ENCODE results near the gene SFTPD. TPM values are rescaled to one million over a fixed set of nuclear protein-coding genes. Genes with fewer than 3 reads are reported as not detected.

SFTPD gene
- total and polyA plus RNA-seq, 10 of the 15 experiments (the other 5 are each of a cell fraction or from before 2014, with no cell fraction given): 0.31 TPM; not detected in 9

- FAIRE-seq (peak; percentile 13), DNase-seq (ENCODE audit: low read depth, low spot score) (no peak), ATAC-seq (no peak)
- RAD21 ChIA-PET (ENCODE audit: unreplicated experiment): interaction anchor here (0.6 kb wide), 1 partner anchor 1695 kb away, joined by 3 read pairs; no protein-coding TSS in a partner anchor
- in situ Hi-C loops (cut with MboI) (no loop called here), intact Hi-C loops (cut with micrococcal nuclease; ENCODE audit: unreplicated experiment) (no loop called here)
- Histone ChIP-seq H3K9ac (ENCODE audit: control insufficient read depth, insufficient read depth, low read length) (no peak overlapping the region), H3K4me2 (ENCODE audit: control insufficient read depth, insufficient read depth) (no peak overlapping the region), H3K4me1 (ENCODE audit: control insufficient read depth, insufficient read depth, low read length) (no peaks in the 10 kb centered on the region), H3K4me3 (no peak overlapping the region), H3K9me3 (replicated peaks; ENCODE audit: control insufficient read depth, insufficient read depth, low read length) (no peaks in the 10 kb centered on the region), H4K20me1 (ENCODE audit: control insufficient read depth, insufficient read depth) (no peaks in the 10 kb centered on the region), H2AFZ (ENCODE audit: control insufficient read depth, low read depth, low read length) (no peak overlapping the region), H3K27ac (ENCODE audit: control insufficient read depth, insufficient read depth) (no peak overlapping the region), H3K79me2 (ENCODE audit: control insufficient read depth, insufficient read depth, low read length) (no peaks in the 10 kb centered on the region), H3K36me3 (ENCODE audit: control insufficient read depth in 2 of 2, insufficient read depth in 2 of 2, low read length in 1 of 2) (no peaks in the 10 kb centered on the region), H3K27me3 (replicated peaks in 1 of 2; ENCODE audit: control insufficient read depth in 2 of 2, insufficient read depth in 2 of 2, low read length in 1 of 2) (no peaks in the 10 kb centered on the region)
- SMC1A ChIA-PET (ENCODE audit: uncharacterized antibody, unreplicated experiment): no interaction called here
- CTCF ChIA-PET: interaction anchor here (1.0 to 1.3 kb wide), 2 partner anchors 134 to 137 kb away, joined by 3 read pairs; no protein-coding TSS in a partner anchor
- POLR2A ChIA-PET: no interaction called here
- TF ChIP-seq POLR2A (IDR thresholded peaks at IDR 0.05; ENCODE audit: low read depth, low read length) (no peak), ZNF207 (IDR thresholded peaks at IDR 0.05; ENCODE audit: borderline replicate concordance) (no peak), FOXM1 (IDR thresholded peaks at IDR 0.05; ENCODE audit: low read depth, low read length) (no peak), SMAD1 (IDR thresholded peaks at IDR 0.05; ENCODE audit: low read depth, partially characterized antibody) (no peak), TARDBP (IDR thresholded peaks at IDR 0.05; ENCODE audit: borderline replicate concordance) (no peak), RUNX3 (IDR thresholded peaks at IDR 0.05; ENCODE audit: low read length) (no peak), SREBF1 (IDR thresholded peaks at IDR 0.05; ENCODE audit: low read length) (no peak), TAF1 (IDR thresholded peaks at IDR 0.05; ENCODE audit: borderline replicate concordance, low read depth, low read length) (no peak), WRNIP1 (IDR thresholded peaks at IDR 0.05; ENCODE audit: borderline replicate concordance, low read depth, low read length) (no peak), JUND (IDR thresholded peaks at IDR 0.05; ENCODE audit: low read depth, low read length) (no peak), MTA2 (IDR thresholded peaks at IDR 0.05; ENCODE audit: low read depth) (no peak), LARP7 (IDR thresholded peaks at IDR 0.05) (no peak), RFX5 (IDR thresholded peaks at IDR 0.05; ENCODE audit: low read depth, low read length) (no peak)
- TF ChIP-seq, protein P1, sequence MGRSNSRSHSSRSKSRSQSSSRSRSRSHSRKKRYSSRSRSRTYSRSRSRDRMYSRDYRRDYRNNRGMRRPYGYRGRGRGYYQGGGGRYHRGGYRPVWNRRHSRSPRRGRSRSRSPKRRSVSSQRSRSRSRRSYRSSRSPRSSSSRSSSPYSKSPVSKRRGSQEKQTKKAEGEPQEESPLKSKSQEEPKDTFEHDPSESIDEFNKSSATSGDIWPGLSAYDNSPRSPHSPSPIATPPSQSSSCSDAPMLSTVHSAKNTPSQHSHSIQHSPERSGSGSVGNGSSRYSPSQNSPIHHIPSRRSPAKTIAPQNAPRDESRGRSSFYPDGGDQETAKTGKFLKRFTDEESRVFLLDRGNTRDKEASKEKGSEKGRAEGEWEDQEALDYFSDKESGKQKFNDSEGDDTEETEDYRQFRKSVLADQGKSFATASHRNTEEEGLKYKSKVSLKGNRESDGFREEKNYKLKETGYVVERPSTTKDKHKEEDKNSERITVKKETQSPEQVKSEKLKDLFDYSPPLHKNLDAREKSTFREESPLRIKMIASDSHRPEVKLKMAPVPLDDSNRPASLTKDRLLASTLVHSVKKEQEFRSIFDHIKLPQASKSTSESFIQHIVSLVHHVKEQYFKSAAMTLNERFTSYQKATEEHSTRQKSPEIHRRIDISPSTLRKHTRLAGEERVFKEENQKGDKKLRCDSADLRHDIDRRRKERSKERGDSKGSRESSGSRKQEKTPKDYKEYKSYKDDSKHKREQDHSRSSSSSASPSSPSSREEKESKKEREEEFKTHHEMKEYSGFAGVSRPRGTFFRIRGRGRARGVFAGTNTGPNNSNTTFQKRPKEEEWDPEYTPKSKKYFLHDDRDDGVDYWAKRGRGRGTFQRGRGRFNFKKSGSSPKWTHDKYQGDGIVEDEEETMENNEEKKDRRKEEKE (IDR thresholded peaks at IDR 0.05): no peak
- BruUV-seq (replicated peaks): no TSS peak
- WGBS (ENCODE audit: insufficient coverage, insufficient replicate concordance, low lambda C conversion rate, missing lambda C conversion rate): 41% methylated on average over 2 of the region's 2 CpGs
Observed at GRCh38 chr10:79910836-79911235, 38.1 kb downstream of the SFTPD start.
